Astrocyte of the cerebellum (primary cell): ENCODE data around the gene FAM219B.
"Not testable (repeated sequence)": the region's sequence is repeated elsewhere in the genome, so short reads cannot be mapped to it uniquely, and the experiment has no call there.

ENCODE experiments used
- DNase-seq: peaks from one replicate; pipeline ENCODE4 v3.0.0-alpha.2; 2011; ENCODE audit warnings: low read depth
- H3K4me3 ChIP-seq: 2 replicates; pipeline ENCODE4 v1.5.1; 2011; ENCODE audit warnings: mild to moderate bottlenecking, low read depth, low read length, moderate library complexity
- in situ Hi-C: cut with HindIII; loops from 2 replicates; pipeline ENCODE4 v1.10.0; 2017; ENCODE audit warnings: low sequenced_read_pairs
- TF ChIP-seq, protein P1 (sequence below): IDR thresholded peaks from 2 replicates; pipeline ENCODE4 v1.5.1; 2012; ENCODE audit warnings: low read length, low read depth, moderate library complexity, mild to moderate bottlenecking; ENCODE audit errors: missing control alignments

The FAM219B gene

GRCh38 chr15:74937590-74938371, 31.1 kb upstream of the FAM219B start, which contains the start of gene COX5A:
COX5A (minus strand) TSS chr15:74938073; CDS start chr15:74938014, 59 bp downstream.
- peak; percentile 87 for DNase-seq
- in situ Hi-C loops = no loop called here
- TF ChIP-seq, protein P1, sequence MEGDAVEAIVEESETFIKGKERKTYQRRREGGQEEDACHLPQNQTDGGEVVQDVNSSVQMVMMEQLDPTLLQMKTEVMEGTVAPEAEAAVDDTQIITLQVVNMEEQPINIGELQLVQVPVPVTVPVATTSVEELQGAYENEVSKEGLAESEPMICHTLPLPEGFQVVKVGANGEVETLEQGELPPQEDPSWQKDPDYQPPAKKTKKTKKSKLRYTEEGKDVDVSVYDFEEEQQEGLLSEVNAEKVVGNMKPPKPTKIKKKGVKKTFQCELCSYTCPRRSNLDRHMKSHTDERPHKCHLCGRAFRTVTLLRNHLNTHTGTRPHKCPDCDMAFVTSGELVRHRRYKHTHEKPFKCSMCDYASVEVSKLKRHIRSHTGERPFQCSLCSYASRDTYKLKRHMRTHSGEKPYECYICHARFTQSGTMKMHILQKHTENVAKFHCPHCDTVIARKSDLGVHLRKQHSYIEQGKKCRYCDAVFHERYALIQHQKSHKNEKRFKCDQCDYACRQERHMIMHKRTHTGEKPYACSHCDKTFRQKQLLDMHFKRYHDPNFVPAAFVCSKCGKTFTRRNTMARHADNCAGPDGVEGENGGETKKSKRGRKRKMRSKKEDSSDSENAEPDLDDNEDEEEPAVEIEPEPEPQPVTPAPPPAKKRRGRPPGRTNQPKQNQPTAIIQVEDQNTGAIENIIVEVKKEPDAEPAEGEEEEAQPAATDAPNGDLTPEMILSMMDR = no peak

DNA sequence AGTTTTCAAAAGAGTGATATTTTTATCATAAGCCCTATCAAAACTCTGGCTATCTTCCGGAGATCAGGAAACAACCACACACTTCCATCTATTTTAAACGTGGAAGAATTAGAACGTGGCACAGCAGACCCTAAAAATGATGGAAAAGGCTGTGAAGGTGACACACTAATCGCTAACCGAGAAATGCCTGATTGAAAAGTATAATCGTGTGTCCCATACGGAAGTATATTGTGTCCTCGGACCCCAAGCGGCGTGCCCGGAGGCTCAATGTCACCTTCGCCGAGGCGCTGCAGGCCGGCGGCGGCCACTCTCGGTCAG, 30.6 kb upstream of the FAM219B start:
- H3K4me3 ChIP-seq = peak overlapping the region; percentile 87
- in situ Hi-C loops = no loop called here
- no peak for DNase-seq
- TF ChIP-seq, protein P1 = no peak

More at GRCh38 chr15:74937590-74938371, 31.1 kb upstream of the FAM219B start, which contains the start of gene COX5A:
- H3K4me3 ChIP-seq = peak within 1 kb of the TSS; percentile 87

- DNase-seq, H3K4me3 ChIP-seq, in situ Hi-C loops: not testable (repeated sequence)
Observed at GRCh38 chr15:74935193-74935592, 28.5 kb upstream of the FAM219B start.

DNA sequence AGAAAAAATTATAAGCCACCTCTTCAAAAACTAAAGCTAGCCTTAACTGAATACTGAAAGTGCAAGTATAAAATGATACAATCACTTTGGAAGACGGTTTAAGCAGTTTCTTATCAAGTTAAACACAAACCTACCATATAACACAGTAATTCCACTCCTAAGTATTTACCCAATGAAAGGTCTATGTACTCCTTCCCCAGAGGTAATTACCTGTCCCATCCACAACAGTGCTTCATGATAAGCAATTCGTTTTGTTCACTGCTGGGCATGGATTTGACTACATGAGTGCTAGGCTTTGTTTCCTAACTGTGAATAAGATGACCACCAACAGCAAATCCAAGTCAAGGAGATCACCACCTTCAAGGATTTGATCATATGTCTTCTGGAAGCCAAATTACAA, 26.9 kb upstream of the FAM219B start:
- no peak overlapping the region for H3K4me3 ChIP-seq
- DNase-seq = no peak
- in situ Hi-C loops = no loop called here
- TF ChIP-seq, protein P1 = no peak

- H3K4me3 ChIP-seq = no peak overlapping the region
- in situ Hi-C loops = no loop called here
- no peak for DNase-seq
- TF ChIP-seq, protein P1 = no peak
Observed at GRCh38 chr15:74928771-74929198, 22.1 kb upstream of the FAM219B start.

GRCh38 chr15:74924525-74924924, 17.9 kb upstream of the FAM219B start:
- no peak for DNase-seq
- H3K4me3 ChIP-seq = no peak overlapping the region
- in situ Hi-C loops = no loop called here
- TF ChIP-seq, protein P1 = no peak

GRCh38 chr15:74920456-74920855, 13.8 kb upstream of the FAM219B start:
- in situ Hi-C loops = no loop called here
- TF ChIP-seq, protein P1 = no peak
- no peak for DNase-seq
- H3K4me3 ChIP-seq = no peak overlapping the region
